Large intestine (tissue), 3 donors: Measurements from ENCODE around the gene THSD4. TPM values are rescaled to one million over a fixed set of nuclear protein-coding genes. Genes with fewer than 3 reads are reported as not detected.

Experiments used
- DNase-seq, 2 donors: peaks; one replicate each; pipeline versions ENCODE4 v3.0.0 to v3.0.0-alpha.2; 2013
- H3K27ac ChIP-seq: one replicate; pipeline ENCODE4 v1.5.1; 2013; ENCODE audit warnings: low read length
- H3K27me3 ChIP-seq: 2 replicates; pipeline ENCODE4 v1.6.1; 2013; ENCODE audit warnings: low read length; ENCODE audit not compliant: control insufficient read depth, insufficient read depth
- H3K36me3 ChIP-seq: 2 replicates; pipeline ENCODE4 v1.6.1; 2013; ENCODE audit warnings: low read length; ENCODE audit not compliant: control insufficient read depth, insufficient read depth
- H3K4me1 ChIP-seq: one replicate; pipeline ENCODE4 v1.6.1; 2013; ENCODE audit warnings: low read length; ENCODE audit not compliant: control insufficient read depth, insufficient read depth
- H3K4me3 ChIP-seq: one replicate; pipeline ENCODE4 v1.5.1; 2013; ENCODE audit warnings: low read length
- H3K9me3 ChIP-seq: one replicate; pipeline ENCODE4 v1.6.1; 2013; ENCODE audit warnings: mild to moderate bottlenecking, low read depth, low read length, moderate library complexity; ENCODE audit not compliant: control insufficient read depth
- WGBS: methylation state at CpG from one replicate; pipeline ENCODE4 v1.1.5; 2013; ENCODE audit warnings: low lambda C conversion rate; ENCODE audit not compliant: insufficient coverage; 5-methylcytosine and 5-hydroxymethylcytosine counted together
- polyA plus RNA-seq: library from polyadenylated mRNA; unstranded; fragments of 120-200 nt; gene quantifications from one replicate; pipeline ENCODE4 v1.2.1, GENCODE V29; 2013

THSD4 gene
- polyA plus RNA-seq, 1 donor, result 17.5 TPM

DNA sequence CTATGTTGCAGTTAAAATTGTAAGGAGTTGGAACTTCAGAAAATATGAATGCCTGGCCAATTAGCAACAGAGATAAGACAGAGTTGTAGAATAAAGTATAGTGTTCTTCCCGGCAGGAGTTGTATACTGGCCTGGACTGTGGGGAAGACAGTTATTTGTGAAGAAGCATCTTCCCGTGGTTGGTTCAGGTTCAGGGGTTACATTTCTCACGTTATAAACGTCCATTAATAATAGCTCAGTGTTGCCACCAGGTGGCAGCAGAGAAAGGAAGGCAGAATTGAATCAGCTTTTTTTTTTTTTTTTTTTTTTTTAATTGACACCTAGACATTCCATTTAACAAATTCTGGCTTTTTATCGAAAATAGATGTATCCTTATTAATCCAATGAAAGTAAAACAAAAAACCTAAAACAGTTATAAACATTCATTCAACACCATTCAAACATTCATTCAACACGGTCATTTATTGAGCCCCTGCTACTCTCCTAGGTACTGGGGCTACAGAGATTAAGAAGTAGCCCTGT, 628.7 kb downstream of the THSD4 start:
- peaks cover 5% of the 10 kb centered on the region for H3K36me3 ChIP-seq
- H3K9me3 ChIP-seq, result no peaks in the 10 kb centered on the region
- H3K27ac ChIP-seq, result no peak overlapping the region
- DNase-seq, result peak in 1 of 2 donors; percentile 47
- no peaks in the 10 kb centered on the region for H3K27me3 ChIP-seq
- H3K4me1 ChIP-seq, result peaks cover 45% of the 10 kb centered on the region
- H3K4me3 ChIP-seq, result no peak overlapping the region
- 10% methylated on average over 4 of the region's 6 CpGs for WGBS

DNA sequence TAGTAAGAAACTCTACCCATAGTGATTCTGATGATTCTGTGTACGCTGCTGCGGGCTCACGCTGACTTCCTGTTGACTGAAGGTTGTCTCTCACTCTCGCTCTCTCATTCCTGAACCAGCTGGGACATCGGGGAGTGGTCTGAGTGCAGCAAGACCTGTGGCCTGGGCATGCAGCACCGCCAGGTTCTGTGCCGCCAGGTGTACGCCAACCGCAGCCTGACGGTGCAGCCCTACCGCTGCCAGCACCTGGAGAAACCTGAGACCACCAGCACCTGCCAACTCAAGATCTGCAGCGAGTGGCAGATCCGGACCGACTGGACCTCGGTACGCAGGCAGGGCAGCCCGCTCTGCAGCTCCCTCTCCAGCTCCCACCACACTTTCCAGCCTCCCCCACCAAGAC, 631.4 kb downstream of the THSD4 start:
- DNase-seq, result no peak
- H3K36me3 ChIP-seq, result peaks cover 8% of the 10 kb centered on the region
- H3K4me3 ChIP-seq, result no peak overlapping the region
- no peaks in the 10 kb centered on the region for H3K27me3 ChIP-seq
- WGBS, result no CpG with 5 or more reads among the region's 17 CpGs
- H3K4me1 ChIP-seq, result peaks cover 34% of the 10 kb centered on the region
- no peaks in the 10 kb centered on the region for H3K9me3 ChIP-seq
- H3K27ac ChIP-seq, result no peak overlapping the region

DNA sequence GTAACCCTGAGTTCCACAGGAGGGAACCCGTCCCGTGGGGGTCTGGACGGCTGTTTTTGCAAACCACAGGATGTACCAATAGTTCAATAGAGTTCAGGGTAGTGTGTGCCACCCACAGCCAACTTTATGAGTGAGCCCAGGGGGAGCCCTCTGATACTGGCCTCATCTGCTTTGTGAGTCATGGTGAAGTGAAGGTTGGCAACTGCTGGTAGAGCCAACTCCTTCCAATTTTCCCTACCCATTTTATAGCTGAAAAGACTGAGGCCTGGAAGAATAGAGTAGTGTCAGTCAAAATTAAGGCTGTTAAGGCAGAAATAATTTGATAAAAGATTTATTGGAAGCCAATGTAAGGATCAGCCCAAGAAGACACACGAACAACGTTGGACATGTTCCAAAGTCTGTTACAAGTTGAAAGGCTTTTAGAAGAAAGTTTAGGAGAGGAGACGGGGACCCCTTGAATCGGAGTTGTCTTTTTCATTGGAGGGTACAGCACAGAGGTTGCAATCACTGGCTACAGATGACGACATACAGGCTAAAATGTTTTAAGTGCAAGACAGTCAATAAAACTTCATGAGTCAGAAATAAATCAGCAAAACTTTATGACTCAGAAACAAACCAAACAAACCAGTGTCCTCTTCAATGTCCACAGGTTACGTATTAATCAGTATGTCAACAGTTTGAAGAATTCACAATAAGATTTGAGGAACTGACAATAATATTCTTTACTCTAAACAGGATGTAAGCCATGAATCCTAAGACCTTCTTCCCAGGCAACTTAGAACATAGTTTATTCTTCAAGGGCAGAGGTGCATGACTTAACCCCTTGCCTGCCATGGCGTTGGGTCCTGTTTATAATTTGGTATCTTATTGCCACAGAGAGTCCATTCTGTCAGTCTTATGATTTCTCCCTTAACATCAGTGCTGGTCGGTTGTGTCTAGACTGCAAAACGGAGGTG, 632.1 kb downstream of the THSD4 start:
- DNase-seq, result peak; percentile 31 to 79
- WGBS, result 50% methylated on average over 4 of the region's 12 CpGs
- Histone ChIP-seq H3K27ac (peak overlapping the region; percentile 71), H3K4me3 (no peak overlapping the region), H3K9me3 (no peaks in the 10 kb centered on the region), H3K27me3 (no peaks in the 10 kb centered on the region), H3K36me3 (peaks cover 8% of the 10 kb centered on the region), H3K4me1 (peaks cover 40% of the 10 kb centered on the region)

DNA sequence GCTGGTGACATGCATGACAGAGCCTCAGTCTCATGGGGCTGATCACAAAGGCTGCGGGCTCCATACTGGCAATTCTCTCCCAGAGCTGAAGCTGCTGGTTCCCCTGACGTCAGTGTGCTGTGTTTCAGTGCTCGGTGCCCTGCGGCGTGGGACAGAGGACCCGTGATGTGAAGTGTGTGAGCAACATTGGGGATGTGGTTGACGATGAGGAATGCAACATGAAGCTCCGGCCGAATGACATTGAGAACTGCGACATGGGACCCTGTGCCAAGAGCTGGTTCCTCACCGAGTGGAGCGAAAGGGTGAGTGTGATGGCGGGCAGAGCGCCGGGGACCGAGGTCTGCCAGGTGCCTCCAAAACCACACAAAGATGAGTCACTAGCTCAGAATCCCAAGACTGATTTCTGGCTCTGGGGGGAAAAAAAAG, 633.0 kb downstream of the THSD4 start:
- no peaks in the 10 kb centered on the region for H3K9me3 ChIP-seq
- no peak overlapping the region for H3K4me3 ChIP-seq
- H3K27ac ChIP-seq, result peak overlapping the region; percentile 71
- DNase-seq, result no peak
- WGBS, result no CpG with 5 or more reads among the region's 16 CpGs
- peaks cover 40% of the 10 kb centered on the region for H3K4me1 ChIP-seq
- H3K27me3 ChIP-seq, result no peaks in the 10 kb centered on the region
- H3K36me3 ChIP-seq, result peaks cover 8% of the 10 kb centered on the region

DNA sequence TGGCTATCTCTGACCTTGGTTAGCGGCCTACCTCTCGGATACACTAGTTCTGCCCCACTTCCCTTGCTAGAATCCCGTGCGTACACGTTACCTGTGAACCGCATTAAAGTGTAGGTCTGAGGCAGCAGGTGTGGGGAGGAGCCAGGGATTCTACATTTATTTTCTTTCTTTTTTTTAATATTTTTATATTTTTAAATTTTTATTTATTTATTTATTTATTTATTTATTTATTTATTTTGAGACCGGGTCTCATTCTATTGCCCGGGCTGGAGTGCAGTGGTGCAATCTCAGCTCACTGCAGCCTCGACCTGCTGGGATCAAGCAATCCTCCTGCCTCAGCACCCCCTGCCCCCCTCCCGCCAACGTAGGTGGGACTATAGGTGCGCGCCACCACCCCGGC, 634.2 kb downstream of the THSD4 start:
- no peak overlapping the region for H3K27ac ChIP-seq
- no peaks in the 10 kb centered on the region for H3K9me3 ChIP-seq

GRCh38 chr15:71752128-71752527, 636.9 kb downstream of the THSD4 start:
- H3K4me1 ChIP-seq, result peaks cover 34% of the 10 kb centered on the region
- H3K9me3 ChIP-seq, result no peaks in the 10 kb centered on the region
- 75% methylated on average over 3 of the region's 4 CpGs for WGBS
- H3K36me3 ChIP-seq, result peaks cover 8% of the 10 kb centered on the region
- no peaks in the 10 kb centered on the region for H3K27me3 ChIP-seq
- peak overlapping the region; percentile 74 for H3K27ac ChIP-seq
- no peak overlapping the region for H3K4me3 ChIP-seq
- DNase-seq, result no peak

More for the DNA sequence above, 634.2 kb downstream of the THSD4 start:
- Histone ChIP-seq H3K4me1 (peaks cover 38% of the 10 kb centered on the region), H3K27me3 (no peaks in the 10 kb centered on the region), H3K4me3 (no peak overlapping the region), H3K36me3 (peaks cover 8% of the 10 kb centered on the region)
- DNase-seq, result no peak
- WGBS, result no CpG with 5 or more reads among the region's 14 CpGs

GRCh38 chr15:71752604-71753289, 637.5 kb downstream of the THSD4 start:
- WGBS, result no CpG with 5 or more reads among the region's 11 CpGs
- H3K9me3 ChIP-seq, result no peaks in the 10 kb centered on the region
- H3K4me3 ChIP-seq, result no peak overlapping the region
- peak; percentile 79 to 92 for DNase-seq
- H3K27me3 ChIP-seq, result no peaks in the 10 kb centered on the region
- H3K4me1 ChIP-seq, result peaks cover 36% of the 10 kb centered on the region
- peaks cover 8% of the 10 kb centered on the region for H3K36me3 ChIP-seq
- peak overlapping the region; percentile 74 for H3K27ac ChIP-seq

DNA sequence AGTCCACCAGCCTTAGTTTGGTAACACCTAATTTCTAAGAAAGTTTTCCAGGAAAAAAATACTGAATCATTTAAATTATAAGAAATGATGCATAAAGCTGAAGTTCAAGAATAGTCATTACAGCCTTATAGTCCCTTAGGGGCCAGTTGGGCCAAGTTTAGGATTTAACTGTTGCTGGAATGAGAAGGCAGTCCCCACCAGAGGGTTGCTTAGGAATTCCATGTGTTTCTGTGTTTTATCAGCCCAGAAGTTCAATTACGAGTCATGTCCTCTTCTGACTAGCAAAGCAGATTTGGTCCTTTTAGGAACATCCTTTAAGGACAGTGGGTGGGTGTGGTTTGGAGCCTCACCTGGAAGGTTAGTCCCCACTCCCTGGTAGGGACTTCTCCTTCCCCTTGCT, 638.1 kb downstream of the THSD4 start:
- WGBS, result no CpG with 5 or more reads among the region's 1 CpG
- no peak overlapping the region for H3K4me3 ChIP-seq
- peak in 1 of 2 donors; percentile 33 for DNase-seq
- no peaks in the 10 kb centered on the region for H3K9me3 ChIP-seq
- H3K36me3 ChIP-seq, result peaks cover 5% of the 10 kb centered on the region
- peaks cover 36% of the 10 kb centered on the region for H3K4me1 ChIP-seq
- no peaks in the 10 kb centered on the region for H3K27me3 ChIP-seq
- H3K27ac ChIP-seq, result peak overlapping the region; percentile 74

DNA sequence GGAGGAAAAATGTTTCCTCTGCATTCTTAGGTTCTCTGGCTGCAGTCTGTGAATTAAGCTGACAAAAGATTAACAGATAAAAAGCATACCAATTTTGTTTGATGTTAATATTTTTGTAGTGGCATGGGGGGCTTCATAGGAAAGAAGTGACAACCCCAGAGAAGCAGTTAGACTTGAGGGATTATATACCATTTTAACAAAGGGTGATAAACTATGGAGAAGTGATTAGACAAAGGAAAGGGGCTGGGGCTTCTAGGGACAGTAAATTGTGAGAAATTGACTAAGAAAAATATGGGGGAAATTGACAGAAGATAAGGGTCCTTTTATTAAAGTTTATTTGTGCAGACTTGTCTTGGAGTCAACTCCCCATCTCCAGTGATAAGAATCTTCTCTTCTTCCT, 639.4 kb downstream of the THSD4 start:
- H3K27ac ChIP-seq, result peak overlapping the region; percentile 7
- no peak overlapping the region for H3K4me3 ChIP-seq
- H3K27me3 ChIP-seq, result no peaks in the 10 kb centered on the region
- no peaks in the 10 kb centered on the region for H3K36me3 ChIP-seq
- peaks cover 43% of the 10 kb centered on the region for H3K4me1 ChIP-seq
- H3K9me3 ChIP-seq, result no peaks in the 10 kb centered on the region
- DNase-seq, result no peak

DNA sequence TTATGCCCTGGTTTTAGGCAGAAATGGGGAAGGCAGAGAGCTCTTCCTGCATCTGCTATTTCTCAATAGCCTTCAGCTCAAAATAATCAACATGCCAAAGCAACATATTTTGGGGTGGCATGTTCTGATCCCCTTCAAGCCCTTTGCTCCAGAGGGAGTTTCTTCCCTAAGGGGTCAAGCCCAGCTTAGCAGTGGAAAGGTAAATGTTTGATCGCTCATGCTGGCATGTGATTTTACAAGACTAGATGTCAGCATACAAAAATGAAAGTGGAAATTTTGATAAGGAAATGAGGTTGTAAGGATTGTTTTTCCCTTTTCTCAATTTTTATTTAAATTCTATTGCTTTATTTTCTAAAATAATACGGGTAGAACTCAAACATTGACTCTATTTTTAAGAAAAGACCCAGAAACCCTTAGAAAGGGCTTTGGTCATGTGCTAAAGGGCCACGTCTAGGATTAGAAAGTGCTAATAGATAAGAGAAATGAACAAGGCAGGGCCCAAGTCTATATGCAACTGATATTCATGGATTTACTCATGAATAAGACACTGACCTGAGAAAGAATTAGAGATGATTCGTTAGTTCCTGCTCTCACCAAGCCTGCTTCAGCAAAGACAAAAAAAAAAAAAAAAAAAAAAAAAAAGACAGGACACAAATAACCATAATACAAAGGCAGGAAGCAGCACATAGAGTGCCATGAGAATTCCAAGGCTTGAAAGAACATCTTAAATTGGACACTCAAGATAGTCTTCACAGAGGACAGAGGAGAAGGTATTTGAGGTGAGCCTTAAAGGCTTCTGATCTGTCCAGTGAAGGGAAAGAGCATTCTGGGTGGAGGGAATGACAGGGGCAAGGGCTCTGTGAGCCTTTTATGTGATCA, 640.1 kb downstream of the THSD4 start:
- peak overlapping the region; percentile 7 for H3K27ac ChIP-seq
- WGBS, result 100% methylated on average over 1 of the region's 4 CpGs
- DNase-seq, result peak in 1 of 2 donors; percentile 38

More for the DNA sequence above, 640.1 kb downstream of the THSD4 start:
- H3K4me3 ChIP-seq, result no peak overlapping the region
- H3K4me1 ChIP-seq, result peaks cover 49% of the 10 kb centered on the region
- H3K36me3 ChIP-seq, result peaks cover 3% of the 10 kb centered on the region
- H3K9me3 ChIP-seq, result no peaks in the 10 kb centered on the region
- no peaks in the 10 kb centered on the region for H3K27me3 ChIP-seq
